Measurements from ENCODE around the gene SYNE1. TPM values are rescaled to one million over a fixed set of nuclear protein-coding genes. Genes with fewer than 3 reads are reported as not detected.

SYNE1 gene
- total and polyA plus RNA-seq, 2 of the 8 experiments (the other 6 are each of a cell fraction or from before 2014, with no cell fraction given): 2.8 to 5.5 TPM

GRCh38 chr6:152218887-152219286 is 418.3 kb downstream of the SYNE1 start:
- Histone ChIP-seq H2BK5ac (ENCODE audit: low read depth, low read length) (no peak overlapping the region), H2AK5ac (ENCODE audit: low read depth, low read length) (no peak overlapping the region), H3K79me2 (ENCODE audit: control insufficient read depth in 1 of 2, insufficient read depth in 2 of 2, low read length in 2 of 2) (no peaks in the 10 kb centered on the region), H3K79me1 (ENCODE audit: low read depth, low read length) (no peaks in the 10 kb centered on the region), H3K18ac (ENCODE audit: extremely low read depth, low read length) (no peak overlapping the region), H3K27me3 (replicated peaks in 1 of 4; ENCODE audit: control insufficient read depth in 3 of 4, extremely low read depth in 1 of 4, insufficient read depth in 3 of 4, low read length in 3 of 4) (peaks cover 0 to 1% (median 0%) of the 10 kb centered on the region in 4 experiments; a peak in 1 of 7 replicates), H3K4me1 (replicated peaks in 1 of 4; ENCODE audit: control insufficient read depth in 3 of 4, insufficient read depth in 4 of 4, low read length in 3 of 4) (peaks cover 0 to 4% (median 0%) of the 10 kb centered on the region in 4 experiments; a peak in 1 of 7 replicates), H3K23me2 (ENCODE audit: low read depth, low read length) (no peaks in the 10 kb centered on the region), H2AFZ (ENCODE audit: low read length) (no peak overlapping the region), H3K4ac (replicated peaks; ENCODE audit: insufficient read length, low read depth, low read length) (no peak overlapping the region), H2BK120ac (replicated peaks; ENCODE audit: low read depth, low read length) (no peak overlapping the region), H3K9me3 (ENCODE audit: insufficient read depth in 2 of 2, low read depth in 1 of 2, low read length in 1 of 2) (no peaks in the 10 kb centered on the region), H4K91ac (replicated peaks; ENCODE audit: insufficient read length, low read length) (no peak overlapping the region), H3K23ac (ENCODE audit: insufficient read length) (no peak overlapping the region), H3K56ac (replicated peaks; ENCODE audit: insufficient read length, low read depth, low read length) (no peak overlapping the region), H3K4me3 (ENCODE audit: extremely low read depth in 1 of 4, insufficient read depth in 2 of 4, low read depth in 3 of 4, low read length in 4 of 4) (no peak overlapping the region), H4K5ac (ENCODE audit: insufficient read length, low read depth, low read length) (no peak overlapping the region), H2BK15ac (ENCODE audit: low read length) (no peak overlapping the region), H3K27ac (ENCODE audit: low read depth, low read length) (no peak overlapping the region), H3K4me2 (ENCODE audit: insufficient read depth in 1 of 2, low read depth in 2 of 2, low read length in 2 of 2) (no peak overlapping the region), H2BK12ac (ENCODE audit: low read depth, low read length) (no peak overlapping the region), H3K14ac (ENCODE audit: insufficient read length) (no peak overlapping the region), H4K20me1 (replicated peaks in 1 of 2; ENCODE audit: control insufficient read depth in 1 of 2, insufficient read depth in 2 of 2, low read length in 2 of 2) (no peaks in the 10 kb centered on the region), H3K9ac (replicated peaks in 1 of 4; ENCODE audit: extremely low read depth in 1 of 4, low read depth in 3 of 4, low read length in 3 of 4) (no peak overlapping the region), H4K8ac (ENCODE audit: extremely low read depth, insufficient read depth, low read length) (no peak overlapping the region), H3K36me3 (ENCODE audit: control insufficient read depth in 2 of 4, insufficient read depth in 4 of 4, low read length in 3 of 4) (no peaks in the 10 kb centered on the region; a peak in 1 of 8 replicates), H2BK20ac (ENCODE audit: low read length) (no peak overlapping the region)
- CTCF ChIA-PET (ENCODE audit: partially characterized antibody): interaction anchor here (0.6 to 3.3 kb wide), 6 partner anchors 12 to 454 kb away, joined by 3 to 13 read pairs (median 4); no protein-coding TSS in a partner anchor
- POLR2A ChIA-PET (ENCODE audit: partially characterized antibody): no interaction called here
- TF ChIP-seq SP4 (IDR thresholded peaks at IDR 0.05; ENCODE audit: low read length): no peak
- no peak for TF ChIP-seq TCF12 (IDR thresholded peaks at IDR 0.05; ENCODE audit: low read depth, low read length)
- TF ChIP-seq, protein P1, sequence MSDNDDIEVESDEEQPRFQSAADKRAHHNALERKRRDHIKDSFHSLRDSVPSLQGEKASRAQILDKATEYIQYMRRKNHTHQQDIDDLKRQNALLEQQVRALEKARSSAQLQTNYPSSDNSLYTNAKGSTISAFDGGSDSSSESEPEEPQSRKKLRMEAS (IDR thresholded peaks at IDR 0.05): no peak
- TF ChIP-seq, protein P2, sequence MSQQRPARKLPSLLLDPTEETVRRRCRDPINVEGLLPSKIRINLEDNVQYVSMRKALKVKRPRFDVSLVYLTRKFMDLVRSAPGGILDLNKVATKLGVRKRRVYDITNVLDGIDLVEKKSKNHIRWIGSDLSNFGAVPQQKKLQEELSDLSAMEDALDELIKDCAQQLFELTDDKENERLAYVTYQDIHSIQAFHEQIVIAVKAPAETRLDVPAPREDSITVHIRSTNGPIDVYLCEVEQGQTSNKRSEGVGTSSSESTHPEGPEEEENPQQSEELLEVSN (IDR thresholded peaks at IDR 0.05): no peak
- TF ChIP-seq BRCA1 (IDR thresholded peaks at IDR 0.05; ENCODE audit: low read depth, low read length): no peak
- TF ChIP-seq ASH2L (IDR thresholded peaks at IDR 0.05; ENCODE audit: low read length): no peak
- no peak for TF ChIP-seq SRF (IDR thresholded peaks at IDR 0.05; ENCODE audit: low read depth, low read length)
- TF ChIP-seq POLR2AphosphoS5 (IDR thresholded peaks at IDR 0.05; ENCODE audit: low read depth, low read length): no peak
- no peak for FAIRE-seq
- WGBS, 2 experiments (ENCODE audit: extremely low coverage in 1 of 2, insufficient coverage in 1 of 2, insufficient read length in 1 of 2, insufficient replicate concordance in 2 of 2, low coverage in 1 of 2, low lambda C conversion rate in 2 of 2, missing lambda C conversion rate in 1 of 2): 94% methylated on average over 3 of the region's 3 CpGs; no CpG with 5 or more reads in 1 of the 2 experiments
- no peak for DNase-seq (ENCODE audit: low read depth in 1 of 2, low spot score in 2 of 2)

Measured in H1 (cell line).